HEK293 (cell line): ENCODE results near the gene BLOC1S3.

Experiments used
- CTCF ChIA-PET: fragments of 350-600 bp; formaldehyde crosslinking; extraction: SDS; loops from one replicate; lab custom pipeline; 2021; ENCODE audit warnings: antibody characterized with exemption; lab: Yijun Ruan, JAX
- POLR2A ChIA-PET: fragments of 300-600 bp; formaldehyde crosslinking; extraction: SDS; loops from one replicate; lab custom pipeline; 2020; ENCODE audit warnings: antibody characterized with exemption, inconsistent platforms; lab: Yijun Ruan, JAX
- H3K27ac ChIP-seq: fragments of 200-500 bp; sonication (Bioruptor generic); 2 replicates; pipeline ENCODE4 v1.5.1; 2014; ENCODE audit warnings: low read depth, low read length, control low read depth, inconsistent platforms; ENCODE audit errors: extremely low read depth
- H3K36me3 ChIP-seq, 2 experiments: fragments of 200-500 bp in 1 of 2; sonication (Bioruptor generic) in 1 of 2; 1 replicate in 1 of 2; 2 replicates in 1 of 2; pipeline ENCODE4 v1.5.1; 2014 to 2017; ENCODE audit warnings: inconsistent platforms in 2 of 2, low read length in 2 of 2; ENCODE audit not compliant: control insufficient read depth in 2 of 2, insufficient read depth in 1 of 2
- H3K4me1 ChIP-seq: fragments of 200-500 bp; sonication (Bioruptor generic); 2 replicates; pipeline ENCODE4 v1.5.1; 2014; ENCODE audit warnings: mild to moderate bottlenecking, low read length, inconsistent platforms; ENCODE audit not compliant: control insufficient read depth, insufficient read depth
- H3K4me3 ChIP-seq: 2 replicates; pipeline ENCODE4 v1.5.1; 2011; ENCODE audit warnings: low read depth, mild to moderate bottlenecking, control low read depth, low read length, moderate library complexity
- H3K9me3 ChIP-seq: fragments of 200-500 bp; sonication (Bioruptor generic); 2 replicates; pipeline ENCODE4 v1.5.1; 2014; ENCODE audit warnings: low read depth, low read length, inconsistent platforms; ENCODE audit not compliant: control insufficient read depth, insufficient read depth
- GLIS1 ChIP-seq: fragments of 450-650 bp; formaldehyde crosslinking; IDR thresholded peaks from 2 replicates; pipeline ENCODE4 v1.5.1; 2016; ENCODE audit warnings: missing biosample characterization, missing genetic modification characterization
- KLF10 ChIP-seq: fragments of 450-650 bp; IDR thresholded peaks from 2 replicates; pipeline ENCODE4 v1.5.1; 2018; ENCODE audit warnings: missing biosample characterization, mild to moderate bottlenecking, missing genetic modification characterization
- PRDM1 ChIP-seq: fragments of 450-650 bp; formaldehyde crosslinking; IDR thresholded peaks from 2 replicates; pipeline ENCODE4; 2016; ENCODE audit warnings: missing biosample characterization, missing genetic modification characterization
- WT1 ChIP-seq: fragments of 450-650 bp; formaldehyde crosslinking; IDR thresholded peaks from 2 replicates; pipeline ENCODE4 v1.5.1; 2016; ENCODE audit warnings: missing biosample characterization, missing genetic modification characterization
- ZBTB48 ChIP-seq: fragments of 450-650 bp; formaldehyde crosslinking; IDR thresholded peaks from 2 replicates; pipeline ENCODE4 v1.5.1; 2016; ENCODE audit warnings: missing biosample characterization, missing genetic modification characterization
- ZFP37 ChIP-seq: fragments of 450-650 bp; formaldehyde crosslinking; IDR thresholded peaks from 2 replicates; pipeline ENCODE4 v1.5.1; 2016; ENCODE audit warnings: missing biosample characterization, missing genetic modification characterization
- ZFP69B ChIP-seq: fragments of 450-650 bp; formaldehyde crosslinking; IDR thresholded peaks from 2 replicates; pipeline ENCODE4 v1.5.1; 2016; ENCODE audit warnings: missing biosample characterization, missing genetic modification characterization
- ZIC2 ChIP-seq: fragments of 450-650 bp; formaldehyde crosslinking; IDR thresholded peaks from 2 replicates; pipeline ENCODE4 v1.5.1; 2016; ENCODE audit warnings: missing biosample characterization, missing genetic modification characterization
- ZNF133 ChIP-seq: fragments of 450-650 bp; formaldehyde crosslinking; IDR thresholded peaks from 2 replicates; pipeline ENCODE4 v1.5.1; 2016; ENCODE audit warnings: missing biosample characterization, missing genetic modification characterization
- ZNF394 ChIP-seq: fragments of 450-650 bp; formaldehyde crosslinking; IDR thresholded peaks from 2 replicates; pipeline ENCODE4 v1.5.1; 2016; ENCODE audit warnings: missing biosample characterization, missing genetic modification characterization, mild to moderate bottlenecking, moderate library complexity, borderline replicate concordance
- ZNF423 ChIP-seq: fragments of 450-650 bp; formaldehyde crosslinking; IDR thresholded peaks from 2 replicates; pipeline ENCODE4 v1.5.1; 2016; ENCODE audit warnings: missing biosample characterization, missing genetic modification characterization
- ZNF426 ChIP-seq: fragments of 450-650 bp; formaldehyde crosslinking; IDR thresholded peaks from 2 replicates; pipeline ENCODE4 v1.5.1; 2017; ENCODE audit warnings: missing biosample characterization, missing genetic modification characterization, mild to moderate bottlenecking, inconsistent platforms, moderate library complexity
- ZNF48 ChIP-seq: fragments of 450-650 bp; formaldehyde crosslinking; IDR thresholded peaks from 2 replicates; pipeline ENCODE4 v1.5.1; 2016; ENCODE audit warnings: missing biosample characterization, missing genetic modification characterization
- ZNF514 ChIP-seq: fragments of 450-650 bp; formaldehyde crosslinking; IDR thresholded peaks from 2 replicates; pipeline ENCODE4 v1.5.1; 2016; ENCODE audit warnings: missing biosample characterization, missing genetic modification characterization
- ZNF600 ChIP-seq: fragments of 450-650 bp; formaldehyde crosslinking; IDR thresholded peaks from 2 replicates; pipeline ENCODE4 v1.5.1; 2016; ENCODE audit warnings: missing biosample characterization, missing genetic modification characterization
- ZNF621 ChIP-seq: fragments of 450-650 bp; formaldehyde crosslinking; IDR thresholded peaks from 2 replicates; pipeline ENCODE4 v1.5.1; 2017; ENCODE audit warnings: missing biosample characterization, missing genetic modification characterization
- TF ChIP-seq, protein P1 (sequence below): fragments of 450-650 bp; IDR thresholded peaks from 2 replicates; pipeline ENCODE4 v1.5.1; 2018; ENCODE audit warnings: missing biosample characterization, mild to moderate bottlenecking, missing genetic modification characterization
- TF ChIP-seq, protein P2 (sequence below): fragments of 450-650 bp; formaldehyde crosslinking; optimal IDR thresholded peaks from 2 replicates; pipeline ENCODE3; 2016; ENCODE audit warnings: missing biosample characterization, mild to moderate bottlenecking, missing genetic modification characterization
- TF ChIP-seq, protein P3 (sequence below): fragments of 450-650 bp; formaldehyde crosslinking; IDR thresholded peaks from 2 replicates; pipeline ENCODE4 v1.5.1; 2016; ENCODE audit warnings: missing biosample characterization, missing genetic modification characterization
- TF ChIP-seq, protein P4 (sequence below): fragments of 450-650 bp; formaldehyde crosslinking; conservative IDR thresholded peaks from 2 replicates; pipeline ENCODE4 v1.5.1; 2016; ENCODE audit warnings: low read depth, missing biosample characterization, missing genetic modification characterization
- TF ChIP-seq, protein P5 (sequence below): fragments of 450-650 bp; formaldehyde crosslinking; IDR thresholded peaks from 2 replicates; pipeline ENCODE4 v1.5.1; 2016; ENCODE audit warnings: missing biosample characterization, missing genetic modification characterization
- TF ChIP-seq, protein P6 (sequence below): IDR thresholded peaks from 2 replicates; pipeline ENCODE4 v1.6.1; 2011; ENCODE audit warnings: mild to moderate bottlenecking, low read depth, low read length, borderline replicate concordance

The BLOC1S3 gene

DNA sequence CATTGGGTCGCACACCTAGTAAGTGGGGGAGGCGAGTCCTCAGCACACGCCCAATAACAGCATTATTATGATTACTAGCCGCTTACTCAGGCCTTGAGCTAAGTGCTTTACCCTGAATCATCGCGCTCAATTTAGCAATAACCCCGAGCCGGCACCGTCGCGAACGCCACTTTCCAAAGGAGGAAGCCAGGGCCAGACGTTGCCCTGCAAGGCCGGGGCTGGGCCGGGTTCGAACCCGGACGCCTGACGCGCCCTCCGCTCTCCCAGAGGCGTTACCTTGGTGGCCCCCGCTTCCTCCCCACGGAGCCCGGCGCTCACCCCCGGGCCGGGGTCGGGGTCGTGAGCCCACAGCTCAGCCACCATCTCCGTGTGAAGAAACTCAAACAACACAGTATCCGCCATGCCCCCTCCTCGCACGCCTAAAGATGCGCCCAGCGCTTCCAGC is 745 bp upstream of the BLOC1S3 start, which contains the start of gene TRAPPC6A (continued):
- TF ChIP-seq ZNF600 (tag by site-specific recombination) (peak; percentile 69), ZIC2 (no peak), ZFP69B (tag by site-specific recombination) (0 out of 2 replicates have a peak, but pooled peaks have one; percentile 24), WT1 (no peak)

DNA sequence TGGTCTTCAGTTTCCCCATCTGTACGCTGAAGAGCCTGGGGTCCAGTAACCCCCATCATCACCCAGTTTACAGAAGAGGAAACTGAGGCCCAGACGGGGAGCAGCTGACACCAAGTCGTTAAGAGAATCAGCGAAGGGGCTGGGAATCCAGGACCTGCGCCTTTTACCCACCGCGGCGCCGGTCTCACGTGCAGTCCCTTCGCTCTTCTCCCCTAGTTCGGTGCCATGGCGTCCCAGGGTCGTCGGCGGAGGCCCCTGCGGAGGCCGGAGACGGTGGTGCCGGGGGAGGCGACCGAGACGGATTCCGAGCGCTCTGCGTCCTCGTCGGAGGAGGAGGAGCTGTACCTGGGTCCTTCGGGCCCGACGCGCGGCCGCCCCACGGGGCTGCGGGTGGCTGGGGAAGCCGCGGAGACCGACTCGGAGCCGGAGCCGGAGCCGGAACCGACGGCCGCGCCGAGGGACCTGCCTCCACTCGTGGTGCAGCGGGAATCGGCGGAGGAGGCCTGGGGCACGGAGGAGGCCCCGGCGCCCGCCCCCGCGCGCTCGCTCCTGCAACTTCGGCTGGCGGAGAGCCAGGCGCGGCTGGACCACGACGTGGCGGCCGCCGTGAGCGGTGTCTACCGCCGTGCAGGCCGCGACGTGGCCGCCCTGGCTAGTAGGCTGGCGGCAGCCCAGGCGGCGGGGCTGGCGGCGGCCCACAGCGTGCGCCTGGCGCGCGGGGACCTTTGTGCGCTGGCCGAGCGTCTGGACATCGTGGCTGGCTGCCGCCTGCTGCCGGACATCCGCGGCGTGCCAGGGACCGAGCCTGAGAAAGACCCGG is 698 bp downstream of the BLOC1S3 start:
- no peaks in the 10 kb centered on the region for H3K9me3 ChIP-seq
- H3K36me3 ChIP-seq: peaks cover 8 to 9% of the 10 kb centered on the region in 2 experiments
- CTCF ChIA-PET: interaction anchor here (0.7 to 2.8 kb wide), 9 partner anchors 8 to 299 kb away, joined by 3 to 16 read pairs (median 5); no protein-coding TSS in a partner anchor
- H3K4me1 ChIP-seq: peaks cover 8% of the 10 kb centered on the region
- POLR2A ChIA-PET: interaction anchor here (0.7 to 4.2 kb wide), 16 partner anchors 11 to 333 kb away, joined by 3 to 54 read pairs (median 4); partner anchors contain the start of genes CLASRP, CLPTM1, ERCC2 and NECTIN2
- H3K27ac ChIP-seq: peak overlapping the region; percentile 85
- peak overlapping the region; percentile 71 for H3K4me3 ChIP-seq
- no peak for TF ChIP-seq ZNF426 (tag by site-specific recombination)
- TF ChIP-seq ZFP37: peak; percentile 78; the same call in 1 of the 2 replicates
- TF ChIP-seq, protein P1, sequence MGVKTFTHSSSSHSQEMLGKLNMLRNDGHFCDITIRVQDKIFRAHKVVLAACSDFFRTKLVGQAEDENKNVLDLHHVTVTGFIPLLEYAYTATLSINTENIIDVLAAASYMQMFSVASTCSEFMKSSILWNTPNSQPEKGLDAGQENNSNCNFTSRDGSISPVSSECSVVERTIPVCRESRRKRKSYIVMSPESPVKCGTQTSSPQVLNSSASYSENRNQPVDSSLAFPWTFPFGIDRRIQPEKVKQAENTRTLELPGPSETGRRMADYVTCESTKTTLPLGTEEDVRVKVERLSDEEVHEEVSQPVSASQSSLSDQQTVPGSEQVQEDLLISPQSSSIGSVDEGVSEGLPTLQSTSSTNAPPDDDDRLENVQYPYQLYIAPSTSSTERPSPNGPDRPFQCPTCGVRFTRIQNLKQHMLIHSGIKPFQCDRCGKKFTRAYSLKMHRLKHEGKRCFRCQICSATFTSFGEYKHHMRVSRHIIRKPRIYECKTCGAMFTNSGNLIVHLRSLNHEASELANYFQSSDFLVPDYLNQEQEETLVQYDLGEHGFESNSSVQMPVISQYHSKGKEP (tag by site-specific recombination): peak; percentile 38; the same call in 1 of the 2 replicates
- TF ChIP-seq, protein P2, sequence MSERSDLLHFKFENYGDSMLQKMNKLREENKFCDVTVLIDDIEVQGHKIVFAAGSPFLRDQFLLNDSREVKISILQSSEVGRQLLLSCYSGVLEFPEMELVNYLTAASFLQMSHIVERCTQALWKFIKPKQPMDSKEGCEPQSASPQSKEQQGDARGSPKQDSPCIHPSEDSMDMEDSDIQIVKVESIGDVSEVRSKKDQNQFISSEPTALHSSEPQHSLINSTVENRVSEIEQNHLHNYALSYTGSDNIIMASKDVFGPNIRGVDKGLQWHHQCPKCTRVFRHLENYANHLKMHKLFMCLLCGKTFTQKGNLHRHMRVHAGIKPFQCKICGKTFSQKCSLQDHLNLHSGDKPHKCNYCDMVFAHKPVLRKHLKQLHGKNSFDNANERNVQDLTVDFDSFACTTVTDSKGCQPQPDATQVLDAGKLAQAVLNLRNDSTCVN (tag by site-specific recombination): peak; percentile 69
- TF ChIP-seq, protein P3, sequence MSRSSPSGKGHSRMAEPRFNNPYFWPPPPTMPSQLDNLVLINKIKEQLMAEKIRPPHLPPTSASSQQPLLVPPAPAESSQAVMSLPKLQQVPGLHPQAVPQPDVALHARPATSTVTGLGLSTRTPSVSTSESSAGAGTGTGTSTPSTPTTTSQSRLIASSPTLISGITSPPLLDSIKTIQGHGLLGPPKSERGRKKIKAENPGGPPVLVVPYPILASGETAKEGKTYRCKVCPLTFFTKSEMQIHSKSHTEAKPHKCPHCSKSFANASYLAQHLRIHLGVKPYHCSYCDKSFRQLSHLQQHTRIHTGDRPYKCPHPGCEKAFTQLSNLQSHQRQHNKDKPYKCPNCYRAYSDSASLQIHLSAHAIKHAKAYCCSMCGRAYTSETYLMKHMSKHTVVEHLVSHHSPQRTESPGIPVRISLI (tag by site-specific recombination): no peak
- TF ChIP-seq, protein P4, sequence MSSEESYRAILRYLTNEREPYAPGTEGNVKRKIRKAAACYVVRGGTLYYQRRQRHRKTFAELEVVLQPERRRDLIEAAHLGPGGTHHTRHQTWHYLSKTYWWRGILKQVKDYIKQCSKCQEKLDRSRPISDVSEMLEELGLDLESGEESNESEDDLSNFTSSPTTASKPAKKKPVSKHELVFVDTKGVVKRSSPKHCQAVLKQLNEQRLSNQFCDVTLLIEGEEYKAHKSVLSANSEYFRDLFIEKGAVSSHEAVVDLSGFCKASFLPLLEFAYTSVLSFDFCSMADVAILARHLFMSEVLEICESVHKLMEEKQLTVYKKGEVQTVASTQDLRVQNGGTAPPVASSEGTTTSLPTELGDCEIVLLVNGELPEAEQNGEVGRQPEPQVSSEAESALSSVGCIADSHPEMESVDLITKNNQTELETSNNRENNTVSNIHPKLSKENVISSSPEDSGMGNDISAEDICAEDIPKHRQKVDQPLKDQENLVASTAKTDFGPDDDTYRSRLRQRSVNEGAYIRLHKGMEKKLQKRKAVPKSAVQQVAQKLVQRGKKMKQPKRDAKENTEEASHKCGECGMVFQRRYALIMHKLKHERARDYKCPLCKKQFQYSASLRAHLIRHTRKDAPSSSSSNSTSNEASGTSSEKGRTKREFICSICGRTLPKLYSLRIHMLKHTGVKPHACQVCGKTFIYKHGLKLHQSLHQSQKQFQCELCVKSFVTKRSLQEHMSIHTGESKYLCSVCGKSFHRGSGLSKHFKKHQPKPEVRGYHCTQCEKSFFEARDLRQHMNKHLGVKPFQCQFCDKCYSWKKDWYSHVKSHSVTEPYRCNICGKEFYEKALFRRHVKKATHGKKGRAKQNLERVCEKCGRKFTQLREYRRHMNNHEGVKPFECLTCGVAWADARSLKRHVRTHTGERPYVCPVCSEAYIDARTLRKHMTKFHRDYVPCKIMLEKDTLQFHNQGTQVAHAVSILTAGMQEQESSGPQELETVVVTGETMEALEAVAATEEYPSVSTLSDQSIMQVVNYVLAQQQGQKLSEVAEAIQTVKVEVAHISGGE (tag by site-specific recombination): 0 out of 2 replicates have a peak, but pooled peaks have one; percentile 4
- peak; percentile 23; the same call in 1 of the 2 replicates for TF ChIP-seq ZNF600 (tag by site-specific recombination)
- TF ChIP-seq, protein P5, sequence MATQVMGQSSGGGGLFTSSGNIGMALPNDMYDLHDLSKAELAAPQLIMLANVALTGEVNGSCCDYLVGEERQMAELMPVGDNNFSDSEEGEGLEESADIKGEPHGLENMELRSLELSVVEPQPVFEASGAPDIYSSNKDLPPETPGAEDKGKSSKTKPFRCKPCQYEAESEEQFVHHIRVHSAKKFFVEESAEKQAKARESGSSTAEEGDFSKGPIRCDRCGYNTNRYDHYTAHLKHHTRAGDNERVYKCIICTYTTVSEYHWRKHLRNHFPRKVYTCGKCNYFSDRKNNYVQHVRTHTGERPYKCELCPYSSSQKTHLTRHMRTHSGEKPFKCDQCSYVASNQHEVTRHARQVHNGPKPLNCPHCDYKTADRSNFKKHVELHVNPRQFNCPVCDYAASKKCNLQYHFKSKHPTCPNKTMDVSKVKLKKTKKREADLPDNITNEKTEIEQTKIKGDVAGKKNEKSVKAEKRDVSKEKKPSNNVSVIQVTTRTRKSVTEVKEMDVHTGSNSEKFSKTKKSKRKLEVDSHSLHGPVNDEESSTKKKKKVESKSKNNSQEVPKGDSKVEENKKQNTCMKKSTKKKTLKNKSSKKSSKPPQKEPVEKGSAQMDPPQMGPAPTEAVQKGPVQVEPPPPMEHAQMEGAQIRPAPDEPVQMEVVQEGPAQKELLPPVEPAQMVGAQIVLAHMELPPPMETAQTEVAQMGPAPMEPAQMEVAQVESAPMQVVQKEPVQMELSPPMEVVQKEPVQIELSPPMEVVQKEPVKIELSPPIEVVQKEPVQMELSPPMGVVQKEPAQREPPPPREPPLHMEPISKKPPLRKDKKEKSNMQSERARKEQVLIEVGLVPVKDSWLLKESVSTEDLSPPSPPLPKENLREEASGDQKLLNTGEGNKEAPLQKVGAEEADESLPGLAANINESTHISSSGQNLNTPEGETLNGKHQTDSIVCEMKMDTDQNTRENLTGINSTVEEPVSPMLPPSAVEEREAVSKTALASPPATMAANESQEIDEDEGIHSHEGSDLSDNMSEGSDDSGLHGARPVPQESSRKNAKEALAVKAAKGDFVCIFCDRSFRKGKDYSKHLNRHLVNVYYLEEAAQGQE (tag by site-specific recombination): no peak
- no peak for TF ChIP-seq ZNF423
- TF ChIP-seq ZNF621: no peak
- no peak for TF ChIP-seq ZNF48 (tag by site-specific recombination)
- no peak for TF ChIP-seq ZNF133 (tag by site-specific recombination)
- 0 out of 2 replicates have a peak, but pooled peaks have one; percentile 6 for TF ChIP-seq KLF10 (tag by site-specific recombination)
- TF ChIP-seq ZBTB48 (tag by site-specific recombination): peak; percentile 50; the same call in 1 of the 2 replicates
- TF ChIP-seq ZNF514 (tag by site-specific recombination): no peak
- TF ChIP-seq, protein P6, sequence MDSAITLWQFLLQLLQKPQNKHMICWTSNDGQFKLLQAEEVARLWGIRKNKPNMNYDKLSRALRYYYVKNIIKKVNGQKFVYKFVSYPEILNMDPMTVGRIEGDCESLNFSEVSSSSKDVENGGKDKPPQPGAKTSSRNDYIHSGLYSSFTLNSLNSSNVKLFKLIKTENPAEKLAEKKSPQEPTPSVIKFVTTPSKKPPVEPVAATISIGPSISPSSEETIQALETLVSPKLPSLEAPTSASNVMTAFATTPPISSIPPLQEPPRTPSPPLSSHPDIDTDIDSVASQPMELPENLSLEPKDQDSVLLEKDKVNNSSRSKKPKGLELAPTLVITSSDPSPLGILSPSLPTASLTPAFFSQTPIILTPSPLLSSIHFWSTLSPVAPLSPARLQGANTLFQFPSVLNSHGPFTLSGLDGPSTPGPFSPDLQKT: no peak
- no peak for TF ChIP-seq ZIC2
- TF ChIP-seq ZNF394 (tag by site-specific recombination): peak; percentile 48; the same call in 1 of the 2 replicates
- no peak for TF ChIP-seq PRDM1 (tag by site-specific recombination)
- TF ChIP-seq GLIS1 (tag by site-specific recombination): no peak
